K562 (cell line): Measurements from ENCODE around the gene DIP2A. TPM values are rescaled to one million over a fixed set of nuclear protein-coding genes. Genes with fewer than 3 reads are reported as not detected.

Source experiments
- ATAC-seq: fragments of 200-7000 bp; cut with Tn5 transposase; 3 replicates; pipeline ENCODE4 v1.9.1; 2020; ENCODE audit warnings: moderate library complexity
- BruUV-seq: library from RNA; stranded (reverse); fragments of 400-500 nt; replicated peaks from 2 replicates; lab custom pipeline; 2021; lab: Mats Ljungman, UMichigan
- CTCF ChIA-PET: fragments of 300-600 bp; formaldehyde crosslinking; extraction: SDS; loops from one replicate; lab custom pipeline; 2021; ENCODE audit warnings: low intra/inter-chr PET ratio; lab: Yijun Ruan, JAX
- POLR2A ChIA-PET: fragments of 300-600, 350-650 bp; sonication (Branson Sonifier 250); formaldehyde crosslinking; extraction: SDS; loops from one replicate; lab custom pipeline; 2021; ENCODE audit warnings: antibody characterized with exemption, inconsistent platforms; lab: Yijun Ruan, JAX
- DNase-seq, 4 experiments: peaks; one replicate each; pipeline versions ENCODE4 v3.0.0 to v3.0.0-alpha.2; 2011 to 2018; ENCODE audit warnings: low spot score in 3 of 4, mixed read lengths in 3 of 4; ENCODE audit errors: extremely low read depth in 1 of 4
- FAIRE-seq: peaks from 2 replicates; lab custom pipeline; 2011; peaks lifted over from hg19 to GRCh38; lab: Jason Lieb, UNC
- H2AFZ ChIP-seq: 2 replicates; pipeline ENCODE4 v1.6.0; 2011; ENCODE audit warnings: low read depth, low read length, control low read depth, inconsistent platforms
- H3K27ac ChIP-seq: fragments of 200-600 bp; 3 replicates; pipeline ENCODE4 v1.8.0; 2011; ENCODE audit warnings: low read depth, mild to moderate bottlenecking, control low read depth, inconsistent platforms, low read length, moderate library complexity, mixed read lengths; ENCODE audit errors: extremely low read depth
- H3K27me3 ChIP-seq, 2 experiments: fragments of 300-600 bp in 1 of 2; 2 replicates in 1 of 2; 3 replicates in 1 of 2; pipeline versions ENCODE4 v1.6.0 to v1.8.0; 2011; ENCODE audit warnings: inconsistent platforms in 2 of 2, low read length in 2 of 2, mild to moderate bottlenecking in 1 of 2, mixed read lengths in 1 of 2, moderate library complexity in 1 of 2; ENCODE audit not compliant: control insufficient read depth in 2 of 2, insufficient read depth in 2 of 2
- H3K36me3 ChIP-seq: fragments of 300-600 bp; 3 replicates; pipeline ENCODE4 v1.8.0; 2011; ENCODE audit warnings: mild to moderate bottlenecking, low read length, inconsistent platforms; ENCODE audit not compliant: control insufficient read depth, insufficient read depth
- H3K4me1 ChIP-seq, 2 experiments: fragments of 200-600 bp in 1 of 2; replicated peaks in 1 of 2; 2 replicates in 1 of 2; 3 replicates in 1 of 2; pipeline versions ENCODE4 v1.5.1 to v1.8.0; 2011; ENCODE audit warnings: inconsistent platforms in 2 of 2, low read length in 2 of 2, mild to moderate bottlenecking in 1 of 2, mixed read lengths in 1 of 2, moderate library complexity in 1 of 2; ENCODE audit not compliant: control insufficient read depth in 2 of 2, insufficient read depth in 2 of 2
- H3K4me2 ChIP-seq: 2 replicates; pipeline ENCODE4 v1.6.1; 2011; ENCODE audit warnings: low read length, control low read depth, inconsistent platforms, mixed read lengths; ENCODE audit not compliant: insufficient read depth
- H3K4me3 ChIP-seq: fragments of 200-600 bp; sonication (generic), shearing (Covaris generic); 2 replicates; pipeline ENCODE4 v1.5.1; 2016; ENCODE audit warnings: control low read depth, inconsistent platforms
- H3K79me2 ChIP-seq: fragments of 200-600 bp; 3 replicates; pipeline ENCODE4 v1.8.0; 2011; ENCODE audit warnings: low read length, inconsistent platforms; ENCODE audit not compliant: control insufficient read depth, insufficient read depth
- H3K9ac ChIP-seq, 2 experiments: 2 replicates each; pipeline versions ENCODE4 v1.6.0 to v1.6.1; 2011; ENCODE audit warnings: low read depth in 2 of 2, low read length in 2 of 2, control low read depth in 1 of 2, inconsistent platforms in 1 of 2, mild to moderate bottlenecking in 1 of 2, mixed read lengths in 1 of 2; ENCODE audit not compliant: insufficient read depth in 1 of 2
- H3K9me1 ChIP-seq: one replicate; pipeline ENCODE4 v1.6.0; 2011; ENCODE audit warnings: inconsistent platforms, mild to moderate bottlenecking, low read length, moderate library complexity; ENCODE audit not compliant: control insufficient read depth, insufficient read depth
- H3K9me3 ChIP-seq: replicated peaks from 2 replicates; pipeline ENCODE4 v1.5.1; 2011; ENCODE audit warnings: low read depth, low read length, inconsistent platforms; ENCODE audit not compliant: control insufficient read depth, insufficient read depth
- H4K20me1 ChIP-seq: replicated peaks from 2 replicates; pipeline ENCODE4 v1.6.1; 2011; ENCODE audit warnings: low read length, inconsistent platforms, mixed read lengths; ENCODE audit not compliant: control insufficient read depth, insufficient read depth
- FOXM1 ChIP-seq, 2 experiments: fragments of 450-650 bp in 1 of 2; sonication (generic) in 1 of 2; formaldehyde crosslinking in 1 of 2; IDR thresholded peaks; 2 replicates each; pipeline versions ENCODE4 v1.6.1 to v1.9.0; 2017 to 2022; ENCODE audit warnings: low read depth in 2 of 2, mild to moderate bottlenecking in 2 of 2, missing genetic modification reagents in 1 of 2, moderate library complexity in 1 of 2
- GTF2E2 ChIP-seq: fragments of 200-800 bp; sonication (Bioruptor generic); IDR thresholded peaks from 2 replicates; pipeline ENCODE4 v1.6.1; 2016; ENCODE audit warnings: missing genetic modification characterization, missing compliant biosample characterization
- NFATC3 ChIP-seq: fragments of 450-650 bp; IDR thresholded peaks from 2 replicates; pipeline ENCODE4 v1.6.1; 2017; ENCODE audit warnings: mild to moderate bottlenecking
- RB1 ChIP-seq: fragments of 450-650 bp; IDR thresholded peaks from 2 replicates; pipeline ENCODE4 v1.6.1; 2017; ENCODE audit warnings: low read depth, mild to moderate bottlenecking
- SAFB2 ChIP-seq: fragments of 200-400 bp; formaldehyde crosslinking; IDR thresholded peaks from 2 replicates; pipeline ENCODE4 v1.6.1; 2018; ENCODE audit warnings: borderline replicate concordance, low read length, low read depth, moderate library complexity; ENCODE audit not compliant: severe bottlenecking
- XRCC5 ChIP-seq: fragments of 200-400 bp; formaldehyde crosslinking; IDR thresholded peaks from 2 replicates; pipeline ENCODE4 v1.6.1; 2017; ENCODE audit warnings: low read depth, mild to moderate bottlenecking, low read length
- ZNF830 ChIP-seq: fragments of 250-450 bp; sonication (Bioruptor Pico); IDR thresholded peaks from 2 replicates; pipeline ENCODE4 v1.5.0; 2021; ENCODE audit warnings: mild to moderate bottlenecking
- WGBS: fragments of 100-300 bp; shearing (Covaris generic); methylation state at CpG from one replicate; pipeline ENCODE4 v1.1.6; 2016; ENCODE audit warnings: low coverage, mixed read lengths; ENCODE audit not compliant: insufficient coverage; ENCODE audit errors: missing lambda C conversion rate; 5-methylcytosine and 5-hydroxymethylcytosine counted together
- in situ Hi-C: fragments of 300-500 bp; cut with MboI; formaldehyde crosslinking; loops from 4 replicates; pipeline ENCODE4 v1.15.0; 2018; ENCODE audit warnings: inconsistent platforms, mixed read lengths
- intact Hi-C: fragments of 100-400 bp; cut with micrococcal nuclease; formaldehyde crosslinking; loops from 2 replicates; pipeline ENCODE4 v1.14.2; 2022
- polyA plus RNA-seq, 8 experiments: library from polyadenylated mRNA; depleted of rRNA in 4 of 8; stranded (reverse) in 5 of 8; unstranded in 3 of 8; fragments of >200 nt; fragmentation: Nextera tagmentation in 2 of 8; fragmentation: Illumina TruSeq in 1 of 8; extraction: Ambion mirVana in 2 of 8; extraction: Trizol in 1 of 8; gene quantifications; 2 replicates each; pipeline versions ENCODE4 v1.2.1 to v1.2.3, GENCODE V29; 2011 to 2014; ENCODE audit warnings: inconsistent platforms in 1 of 8, missing spikeins in 1 of 8
- total RNA-seq, 7 experiments: library from RNA; depleted of rRNA in 6 of 7; stranded (reverse); fragments of >200 nt in 6 of 7; fragmentation: Illumina TruSeq in 2 of 7; extraction: Trizol in 2 of 7; gene quantifications; 2 replicates each; pipeline versions ENCODE4 v1.2.1 to v1.2.3, GENCODE V29; 2011 to 2021; ENCODE audit warnings: low replicate concordance in 1 of 7
- TF ChIP-seq, protein P1 (sequence below): sonication (generic); formaldehyde crosslinking; IDR thresholded peaks from 2 replicates; pipeline ENCODE4 v1.4.0; 2020; ENCODE audit warnings: mild to moderate bottlenecking, missing genetic modification reagents
- TF ChIP-seq, protein P2 (sequence below): fragments of 450-650 bp; formaldehyde crosslinking; IDR thresholded peaks from 2 replicates; pipeline ENCODE4 v1.4.0; 2022; ENCODE audit warnings: mild to moderate bottlenecking, moderate library complexity

Gene DIP2A
- total and polyA plus RNA-seq, 9 of the 15 experiments (the other 6 are each of a cell fraction or from before 2014, with no cell fraction given) = 4.3 to 34.5 (median 20.3) TPM

DNA sequence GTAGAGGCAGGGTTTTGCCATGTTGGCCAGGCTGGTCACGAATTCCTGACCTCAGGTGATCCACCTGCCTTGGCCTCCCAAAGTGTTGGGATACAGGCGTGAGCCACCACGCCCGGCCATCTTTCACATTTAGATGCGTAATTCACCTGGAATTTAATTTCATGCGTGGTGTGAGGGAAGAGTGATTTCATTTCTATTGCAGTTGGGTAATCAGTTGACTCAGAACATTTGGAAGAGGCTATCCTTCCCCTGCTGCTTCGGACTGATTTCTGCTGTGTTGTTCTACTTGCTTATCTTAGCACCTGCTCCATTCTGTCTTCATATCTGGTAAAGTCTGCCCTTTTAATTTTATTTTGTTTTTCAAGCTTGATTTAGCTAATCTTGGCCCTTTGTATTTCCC is 19.1 kb downstream of the DIP2A start:
- in situ Hi-C loops = no loop called here
- peaks cover 12% of the 10 kb centered on the region; the same call in 2 of the 3 replicates for H3K36me3 ChIP-seq
- H4K20me1 ChIP-seq = no peaks in the 10 kb centered on the region; the same call in 1 of the 2 replicates
- H3K9ac ChIP-seq = no peak overlapping the region
- H3K4me2 ChIP-seq = no peak overlapping the region
- TF ChIP-seq RB1 (no peak), NFATC3 (no peak), SAFB2 (no peak), ZNF830 (CRISPR knock-in tag) (no peak), FOXM1 (IDR thresholded peaks at IDR 0.05; ENCODE audit: low read depth) (no peak), FOXM1 (CRISPR knock-in tag; IDR thresholded peaks at IDR 0.05; ENCODE audit: low read depth) (no peak), GTF2E2 (tag) (no peak), XRCC5 (no peak)
- TF ChIP-seq, protein P1, sequence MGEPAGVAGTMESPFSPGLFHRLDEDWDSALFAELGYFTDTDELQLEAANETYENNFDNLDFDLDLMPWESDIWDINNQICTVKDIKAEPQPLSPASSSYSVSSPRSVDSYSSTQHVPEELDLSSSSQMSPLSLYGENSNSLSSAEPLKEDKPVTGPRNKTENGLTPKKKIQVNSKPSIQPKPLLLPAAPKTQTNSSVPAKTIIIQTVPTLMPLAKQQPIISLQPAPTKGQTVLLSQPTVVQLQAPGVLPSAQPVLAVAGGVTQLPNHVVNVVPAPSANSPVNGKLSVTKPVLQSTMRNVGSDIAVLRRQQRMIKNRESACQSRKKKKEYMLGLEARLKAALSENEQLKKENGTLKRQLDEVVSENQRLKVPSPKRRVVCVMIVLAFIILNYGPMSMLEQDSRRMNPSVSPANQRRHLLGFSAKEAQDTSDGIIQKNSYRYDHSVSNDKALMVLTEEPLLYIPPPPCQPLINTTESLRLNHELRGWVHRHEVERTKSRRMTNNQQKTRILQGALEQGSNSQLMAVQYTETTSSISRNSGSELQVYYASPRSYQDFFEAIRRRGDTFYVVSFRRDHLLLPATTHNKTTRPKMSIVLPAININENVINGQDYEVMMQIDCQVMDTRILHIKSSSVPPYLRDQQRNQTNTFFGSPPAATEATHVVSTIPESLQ (CRISPR knock-in tag) = no peak
- TF ChIP-seq, protein P2, sequence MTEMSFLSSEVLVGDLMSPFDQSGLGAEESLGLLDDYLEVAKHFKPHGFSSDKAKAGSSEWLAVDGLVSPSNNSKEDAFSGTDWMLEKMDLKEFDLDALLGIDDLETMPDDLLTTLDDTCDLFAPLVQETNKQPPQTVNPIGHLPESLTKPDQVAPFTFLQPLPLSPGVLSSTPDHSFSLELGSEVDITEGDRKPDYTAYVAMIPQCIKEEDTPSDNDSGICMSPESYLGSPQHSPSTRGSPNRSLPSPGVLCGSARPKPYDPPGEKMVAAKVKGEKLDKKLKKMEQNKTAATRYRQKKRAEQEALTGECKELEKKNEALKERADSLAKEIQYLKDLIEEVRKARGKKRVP (CRISPR knock-in tag) = no peak
- ChIA-PET CTCF (no interaction called here), POLR2A (interaction anchor here (0.6 kb wide), 1 partner anchor 22 kb away, joined by 3 read pairs; no protein-coding TSS in a partner anchor)
- H3K9me3 ChIP-seq = no peaks in the 10 kb centered on the region
- no peak for FAIRE-seq
- H2AFZ ChIP-seq = no peak overlapping the region
- no peaks in the 10 kb centered on the region for H3K27me3 ChIP-seq
- H3K4me1 ChIP-seq = no peaks in the 10 kb centered on the region
- no peak for ATAC-seq
- DNase-seq = no peak
- no peaks in the 10 kb centered on the region for H3K9me1 ChIP-seq
- H3K27ac ChIP-seq = no peak overlapping the region
- intact Hi-C loops = no loop called here
- 83% methylated on average over 7 of the region's 7 CpGs for WGBS
- BruUV-seq = no TSS peak
- H3K79me2 ChIP-seq = peaks cover 6% of the 10 kb centered on the region; the same call in 1 of the 3 replicates
- H3K4me3 ChIP-seq = no peak overlapping the region
